HCT116 (cell line): ENCODE data around the gene SPACA9. TPM values are rescaled to one million over a fixed set of nuclear protein-coding genes. Genes with fewer than 3 reads are reported as not detected.
A peak's percentile ranks its signal among the peaks of the same experiment; 100 is the strongest.

Source experiments
- ATAC-seq: fragments of 200-7000 bp; cut with Tn5 transposase; 2 replicates; pipeline ENCODE4 v1.9.1; 2020; ENCODE audit warnings: mild to moderate bottlenecking, moderate library complexity
- BruUV-seq: library from RNA; stranded (reverse); fragments of 400-500 nt; replicated peaks from 2 replicates; lab custom pipeline; 2021; lab: Mats Ljungman, UMichigan
- CTCF ChIA-PET: fragments of 300-600 bp; sonication (Branson Sonifier 250); formaldehyde crosslinking; loops from one replicate; lab custom pipeline; 2021; ENCODE audit warnings: antibody characterized with exemption; lab: Charles Lee
- POLR2A ChIA-PET: fragments of 300-600, 350-600 bp; sonication (Branson Sonifier 250); formaldehyde crosslinking; loops from one replicate; lab custom pipeline; 2021; ENCODE audit warnings: antibody characterized with exemption; lab: Charles Lee
- RAD21 ChIA-PET, 2 experiments: fragments of 300-600 bp; sonication (Branson Sonifier 250); formaldehyde crosslinking; loops; one replicate each; lab custom pipeline; 2023; ENCODE audit warnings: low total read pairs in 2 of 2; ENCODE audit not compliant: uncharacterized antibody in 2 of 2, unreplicated experiment in 2 of 2, low non-redundant PET in 1 of 2; lab: Charles Lee
- DNase-seq: peaks from one replicate; pipeline ENCODE4 v3.0.0-alpha.2; 2010; ENCODE audit warnings: low read depth, low spot score
- H2AFZ ChIP-seq: fragments of 200-600 bp; shearing (Covaris generic), sonication (generic); 2 replicates; pipeline ENCODE4 v1.6.1; 2017; ENCODE audit warnings: low read depth, mixed run types, mixed read lengths, antibody characterized with exemption, low read length; ENCODE audit not compliant: poor library complexity, severe bottlenecking
- H3K27ac ChIP-seq: 2 replicates; pipeline ENCODE4 v1.5.1; 2012; ENCODE audit warnings: low read depth, low read length
- H3K27me3 ChIP-seq: fragments of 200-600 bp; sonication (generic); 2 replicates; pipeline ENCODE4 v1.6.1; 2016; ENCODE audit warnings: mixed run types, low read length, mixed read lengths; ENCODE audit not compliant: insufficient read depth
- H3K36me3 ChIP-seq, 2 experiments: fragments of 200-500 bp in 1 of 2; fragments of 200-600 bp in 1 of 2; sonication (Bioruptor generic) in 1 of 2; sonication (generic) in 1 of 2; 2 replicates each; pipeline versions ENCODE4 v1.5.1 to v1.6.1; 2014 to 2016; ENCODE audit warnings: low read length in 2 of 2, inconsistent platforms in 1 of 2, mixed read lengths in 1 of 2, mixed run types in 1 of 2; ENCODE audit not compliant: insufficient read depth in 2 of 2, control insufficient read depth in 1 of 2
- H3K4me1 ChIP-seq, 2 experiments: fragments of 200-600 bp in 1 of 2; sonication (generic) in 1 of 2; 2 replicates each; pipeline versions ENCODE4 v1.5.1 to v1.6.1; 2012 to 2017; ENCODE audit warnings: low read length in 2 of 2, inconsistent platforms in 1 of 2, mild to moderate bottlenecking in 1 of 2, mixed read lengths in 1 of 2, mixed run types in 1 of 2, moderate library complexity in 1 of 2; ENCODE audit not compliant: insufficient read depth in 2 of 2, control insufficient read depth in 1 of 2
- H3K4me2 ChIP-seq: fragments of 200-600 bp; sonication (generic); 2 replicates; pipeline ENCODE4 v1.6.1; 2017; ENCODE audit warnings: mixed run types, low read length, mixed read lengths
- H3K4me3 ChIP-seq, 2 experiments: fragments of 200-600 bp in 1 of 2; sonication (generic) in 1 of 2; replicated peaks in 1 of 2; 2 replicates each; pipeline ENCODE4 v1.5.1; 2011 to 2016; ENCODE audit warnings: low read length in 2 of 2, control low read depth in 1 of 2, low read depth in 1 of 2, mild to moderate bottlenecking in 1 of 2, mixed read lengths in 1 of 2, mixed run types in 1 of 2
- H3K79me2 ChIP-seq: fragments of 200-600 bp; sonication (generic); 2 replicates; pipeline ENCODE4 v1.6.1; 2017; ENCODE audit warnings: mild to moderate bottlenecking, mixed run types, low read length, moderate library complexity, mixed read lengths; ENCODE audit not compliant: insufficient read depth
- H3K9ac ChIP-seq: fragments of 200-600 bp; sonication (generic); 2 replicates; pipeline ENCODE4 v1.6.1; 2016; ENCODE audit warnings: low read length, mixed read lengths
- H3K9me2 ChIP-seq: fragments of 200-600 bp; sonication (generic), shearing (Covaris generic); 2 replicates; pipeline ENCODE4 v1.6.1; 2017; ENCODE audit warnings: mixed run types, mild to moderate bottlenecking, moderate library complexity; ENCODE audit not compliant: insufficient read depth
- H3K9me3 ChIP-seq, 2 experiments: fragments of 200-500 bp in 1 of 2; fragments of 200-600 bp in 1 of 2; sonication (Bioruptor generic) in 1 of 2; sonication (generic) in 1 of 2; 2 replicates each; pipeline ENCODE4 v1.6.1; 2014 to 2017; ENCODE audit warnings: low read length in 2 of 2, mixed read lengths in 2 of 2, inconsistent platforms in 1 of 2, low read depth in 1 of 2, mild to moderate bottlenecking in 1 of 2, mixed run types in 1 of 2, moderate library complexity in 1 of 2; ENCODE audit not compliant: control insufficient read depth in 1 of 2, insufficient read depth in 1 of 2
- H4K20me1 ChIP-seq: fragments of 200-600 bp; sonication (generic), shearing (Covaris generic); 2 replicates; pipeline ENCODE4 v1.6.1; 2017; ENCODE audit warnings: mixed run types, mild to moderate bottlenecking, moderate library complexity; ENCODE audit not compliant: insufficient read depth
- EGR1 ChIP-seq: IDR thresholded peaks from 2 replicates; pipeline ENCODE4 v1.6.1; 2012; ENCODE audit warnings: low read depth
- EZH2phosphoT487 ChIP-seq: fragments of 200-600 bp; IDR thresholded peaks from 2 replicates; pipeline ENCODE4 v1.6.1; 2018; ENCODE audit warnings: antibody characterized with exemption, borderline replicate concordance
- JUND ChIP-seq: IDR thresholded peaks from 2 replicates; pipeline ENCODE4 v1.6.1; 2012
- POLR2AphosphoS5 ChIP-seq: IDR thresholded peaks from 2 replicates; pipeline ENCODE4 v1.6.1; 2011; ENCODE audit warnings: mild to moderate bottlenecking, low read depth, low read length, moderate library complexity
- RAD21 ChIP-seq: IDR thresholded peaks from 2 replicates; pipeline ENCODE4 v1.6.1; 2012; ENCODE audit warnings: low read depth, mild to moderate bottlenecking
- TCF7L2 ChIP-seq: IDR thresholded peaks from 2 replicates; pipeline ENCODE4 v1.7.0; 2011; ENCODE audit warnings: borderline replicate concordance, inconsistent platforms; ENCODE audit not compliant: insufficient read depth, insufficient read length; ENCODE audit errors: extremely low read depth
- ZNF274 ChIP-seq: fragments of 200-500 bp; sonication (Bioruptor generic); IDR thresholded peaks from 2 replicates; pipeline ENCODE4 v1.6.1; 2014; ENCODE audit warnings: mild to moderate bottlenecking, low read depth, low read length, inconsistent platforms
- intact Hi-C: fragments of 100-400 bp; cut with micrococcal nuclease; formaldehyde crosslinking; loops from 2 replicates; pipeline ENCODE4 v1.10.0; 2022
- total RNA-seq: library from RNA; stranded (reverse); gene quantifications from one replicate; pipeline ENCODE4 v1.2.1, GENCODE V29; 2021; ENCODE audit not compliant: unreplicated experiment
- TF ChIP-seq, protein P1 (sequence below), 3 experiments: fragments of 200-600 bp in 1 of 3; sonication (generic) in 1 of 3; IDR thresholded peaks in 2 of 3; conservative IDR thresholded peaks in 1 of 3; 2 replicates each; pipeline ENCODE4 v1.5.1; 2012 to 2017; ENCODE audit warnings: low read depth in 2 of 3, low read length in 2 of 3, antibody characterized with exemption in 1 of 3, borderline replicate concordance in 1 of 3, control low read depth in 1 of 3, mild to moderate bottlenecking in 1 of 3, mixed read lengths in 1 of 3, mixed run types in 1 of 3, moderate library complexity in 1 of 3; ENCODE audit not compliant: insufficient read depth in 1 of 3
- TF ChIP-seq, protein P2 (sequence below): IDR thresholded peaks from 2 replicates; pipeline ENCODE4 v1.6.1; 2012
- TF ChIP-seq, protein P3 (sequence below): IDR thresholded peaks from 2 replicates; pipeline ENCODE4 v1.6.1; 2012

SPACA9 gene
- total RNA-seq, 1 experiment from 2014 or later: 8.0 TPM

DNA sequence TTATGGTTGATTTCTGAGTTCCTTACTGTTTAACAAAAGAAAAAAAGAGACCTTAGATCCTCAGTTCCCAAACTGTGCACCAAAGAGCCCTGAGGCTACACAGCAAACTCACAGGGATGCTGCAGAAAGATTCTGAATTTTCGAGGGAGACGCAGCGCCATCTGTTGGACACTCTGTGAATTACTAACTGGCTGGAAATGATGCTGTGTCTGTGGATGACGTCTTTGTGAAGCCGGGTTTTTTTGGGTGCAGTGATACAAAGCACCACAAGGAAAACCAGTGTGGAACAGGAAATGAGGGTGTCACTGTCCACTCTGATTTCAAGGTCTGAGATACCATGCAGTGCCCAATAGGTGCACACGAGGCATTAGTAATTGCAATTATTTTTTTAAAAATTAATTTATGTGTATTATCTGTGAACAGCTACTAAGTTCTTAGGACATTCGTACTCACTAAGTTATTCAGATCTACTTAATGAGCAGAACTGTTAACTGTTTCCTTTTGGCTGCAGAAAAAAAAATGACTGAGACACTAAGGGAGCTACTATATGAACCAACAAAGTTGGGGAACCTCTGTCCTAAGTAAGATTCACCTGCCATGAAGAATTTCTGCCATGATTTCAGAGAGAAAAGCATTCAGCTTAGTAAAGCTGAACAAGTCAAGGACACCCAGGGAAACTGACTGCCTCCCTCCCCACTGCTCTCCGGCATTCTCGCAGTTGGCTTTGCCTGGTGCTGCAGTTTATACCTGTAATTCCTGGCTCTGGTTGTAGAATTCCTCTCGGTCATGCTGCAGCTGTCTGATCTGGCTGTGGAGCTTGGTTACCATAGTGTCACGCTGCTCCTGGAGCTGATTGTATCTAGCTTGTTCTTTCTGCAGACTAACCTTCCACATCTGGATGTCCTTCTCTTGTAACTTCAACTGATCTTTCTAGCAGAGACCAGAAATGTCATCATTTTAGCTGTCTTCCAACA is 23.4 kb downstream of the SPACA9 start:
- Histone ChIP-seq H3K9ac (no peak overlapping the region), H3K9me3 (no peaks in the 10 kb centered on the region), H3K4me2 (no peak overlapping the region), H3K79me2 (no peaks in the 10 kb centered on the region), H3K9me2 (no peaks in the 10 kb centered on the region), H3K36me3 (peaks cover 6 to 9% of the 10 kb centered on the region in 2 experiments; a peak in 3 of 4 replicates), H2AFZ (no peak overlapping the region), H3K27ac (no peak overlapping the region), H4K20me1 (no peaks in the 10 kb centered on the region), H3K27me3 (no peaks in the 10 kb centered on the region), H3K4me1 (no peaks in the 10 kb centered on the region), H3K4me3 (no peak overlapping the region)
- RAD21 ChIA-PET: no interaction called here
- CTCF ChIA-PET: interaction anchor here (0.8 to 1.9 kb wide), 9 partner anchors 9 to 98 kb away, joined by 3 to 6 read pairs (median 4); partner anchors contain the start of gene SPACA9
- TF ChIP-seq EZH2phosphoT487 (no peak), JUND (no peak), RAD21 (peak; percentile 70), TCF7L2 (no peak), ZNF274 (no peak), EGR1 (no peak), POLR2AphosphoS5 (no peak)
- TF ChIP-seq, protein P1, sequence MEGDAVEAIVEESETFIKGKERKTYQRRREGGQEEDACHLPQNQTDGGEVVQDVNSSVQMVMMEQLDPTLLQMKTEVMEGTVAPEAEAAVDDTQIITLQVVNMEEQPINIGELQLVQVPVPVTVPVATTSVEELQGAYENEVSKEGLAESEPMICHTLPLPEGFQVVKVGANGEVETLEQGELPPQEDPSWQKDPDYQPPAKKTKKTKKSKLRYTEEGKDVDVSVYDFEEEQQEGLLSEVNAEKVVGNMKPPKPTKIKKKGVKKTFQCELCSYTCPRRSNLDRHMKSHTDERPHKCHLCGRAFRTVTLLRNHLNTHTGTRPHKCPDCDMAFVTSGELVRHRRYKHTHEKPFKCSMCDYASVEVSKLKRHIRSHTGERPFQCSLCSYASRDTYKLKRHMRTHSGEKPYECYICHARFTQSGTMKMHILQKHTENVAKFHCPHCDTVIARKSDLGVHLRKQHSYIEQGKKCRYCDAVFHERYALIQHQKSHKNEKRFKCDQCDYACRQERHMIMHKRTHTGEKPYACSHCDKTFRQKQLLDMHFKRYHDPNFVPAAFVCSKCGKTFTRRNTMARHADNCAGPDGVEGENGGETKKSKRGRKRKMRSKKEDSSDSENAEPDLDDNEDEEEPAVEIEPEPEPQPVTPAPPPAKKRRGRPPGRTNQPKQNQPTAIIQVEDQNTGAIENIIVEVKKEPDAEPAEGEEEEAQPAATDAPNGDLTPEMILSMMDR (IDR thresholded peaks at IDR 0.05 in 2 of 3, conservative IDR thresholded peaks at IDR 0.05 in 1 of 3; ENCODE audit: borderline replicate concordance in 1 of 3, insufficient read depth in 1 of 3, low read depth in 2 of 3, low read length in 2 of 3): peak; percentile 74 to 97 (median 92)
- TF ChIP-seq, protein P2, sequence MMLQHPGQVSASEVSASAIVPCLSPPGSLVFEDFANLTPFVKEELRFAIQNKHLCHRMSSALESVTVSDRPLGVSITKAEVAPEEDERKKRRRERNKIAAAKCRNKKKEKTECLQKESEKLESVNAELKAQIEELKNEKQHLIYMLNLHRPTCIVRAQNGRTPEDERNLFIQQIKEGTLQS: no peak
- TF ChIP-seq, protein P3, sequence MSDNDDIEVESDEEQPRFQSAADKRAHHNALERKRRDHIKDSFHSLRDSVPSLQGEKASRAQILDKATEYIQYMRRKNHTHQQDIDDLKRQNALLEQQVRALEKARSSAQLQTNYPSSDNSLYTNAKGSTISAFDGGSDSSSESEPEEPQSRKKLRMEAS: no peak
- peak; percentile 59 for DNase-seq
- ATAC-seq: peak; percentile 99
- BruUV-seq: no TSS peak
- POLR2A ChIA-PET: no interaction called here
- intact Hi-C loops: loop anchor here (1.0 kb wide), 1 partner anchor 90 kb away; no protein-coding TSS in a partner anchor
